ENCODE measurements around the gene HOXA3.

DNA sequence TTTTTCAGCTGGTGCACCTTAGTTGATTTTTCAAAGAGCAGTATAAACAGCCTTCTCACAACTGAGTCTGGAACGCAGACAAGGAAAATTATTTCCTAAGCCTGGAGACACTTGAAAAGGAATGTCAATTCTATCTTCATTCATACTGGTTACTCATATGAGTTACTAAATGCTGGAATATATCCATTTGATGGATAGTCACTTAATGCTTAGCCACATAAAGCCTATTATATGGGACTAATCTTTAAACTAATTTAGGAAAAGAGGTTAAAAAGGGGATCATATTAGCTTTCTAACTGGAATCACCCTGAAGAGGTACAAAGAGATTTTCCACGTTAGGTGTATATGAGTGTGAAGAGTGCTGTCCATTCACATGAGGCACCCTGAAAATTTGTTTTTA lies 20.2 kb downstream of the HOXA3 start:
- TF ChIP-seq, protein P1, sequence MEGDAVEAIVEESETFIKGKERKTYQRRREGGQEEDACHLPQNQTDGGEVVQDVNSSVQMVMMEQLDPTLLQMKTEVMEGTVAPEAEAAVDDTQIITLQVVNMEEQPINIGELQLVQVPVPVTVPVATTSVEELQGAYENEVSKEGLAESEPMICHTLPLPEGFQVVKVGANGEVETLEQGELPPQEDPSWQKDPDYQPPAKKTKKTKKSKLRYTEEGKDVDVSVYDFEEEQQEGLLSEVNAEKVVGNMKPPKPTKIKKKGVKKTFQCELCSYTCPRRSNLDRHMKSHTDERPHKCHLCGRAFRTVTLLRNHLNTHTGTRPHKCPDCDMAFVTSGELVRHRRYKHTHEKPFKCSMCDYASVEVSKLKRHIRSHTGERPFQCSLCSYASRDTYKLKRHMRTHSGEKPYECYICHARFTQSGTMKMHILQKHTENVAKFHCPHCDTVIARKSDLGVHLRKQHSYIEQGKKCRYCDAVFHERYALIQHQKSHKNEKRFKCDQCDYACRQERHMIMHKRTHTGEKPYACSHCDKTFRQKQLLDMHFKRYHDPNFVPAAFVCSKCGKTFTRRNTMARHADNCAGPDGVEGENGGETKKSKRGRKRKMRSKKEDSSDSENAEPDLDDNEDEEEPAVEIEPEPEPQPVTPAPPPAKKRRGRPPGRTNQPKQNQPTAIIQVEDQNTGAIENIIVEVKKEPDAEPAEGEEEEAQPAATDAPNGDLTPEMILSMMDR (IDR thresholded peaks at IDR 0.05; ENCODE audit: poor library complexity) = no peak
- TF ChIP-seq EZH2 (IDR thresholded peaks at IDR 0.05; ENCODE audit: borderline replicate concordance) = no peak

Data from hepatocyte (in vitro differentiated cells).